Testis (tissue), 3 donors: Measurements from ENCODE around the gene MEF2C. TPM values are rescaled to one million over a fixed set of nuclear protein-coding genes. Genes with fewer than 3 reads are reported as not detected.

ENCODE experiments used
- DNase-seq: peaks from one replicate; pipeline ENCODE4 v3.0.0-alpha.2; 2019
- H3K27ac ChIP-seq, 2 donors: fragments of 200-600 bp; sonication (generic); one replicate each; pipeline ENCODE4 v1.5.1; 2019
- H3K27me3 ChIP-seq: fragments of 200-600 bp; sonication (generic); one replicate; pipeline ENCODE4 v1.5.1; 2019
- H3K36me3 ChIP-seq: fragments of 200-600 bp; sonication (generic); one replicate; pipeline ENCODE4 v1.5.1; 2017; ENCODE audit warnings: low read depth; ENCODE audit errors: missing control alignments
- H3K4me1 ChIP-seq: fragments of 200-600 bp; sonication (generic); one replicate; pipeline ENCODE4 v1.5.1; 2019
- H3K4me3 ChIP-seq, 2 donors: fragments of 200-600 bp; sonication (generic); one replicate each; pipeline ENCODE4 v1.5.1; 2017 to 2019
- H3K9me3 ChIP-seq: fragments of 200-600 bp; sonication (generic); one replicate; pipeline ENCODE4 v1.5.1; 2017
- POLR2A ChIP-seq: fragments of 450-650 bp; IDR thresholded peaks from one replicate; pipeline ENCODE4 v1.6.1; 2017; ENCODE audit warnings: antibody characterized with exemption, mild to moderate bottlenecking, moderate library complexity
- WGBS, 2 donors: methylation state at CpG; one replicate each; pipeline ENCODE4 v1.1.5; 2018; 5-methylcytosine and 5-hydroxymethylcytosine counted together
- intact Hi-C: fragments of 100-400 bp; cut with DNase I; formaldehyde crosslinking; loops from one replicate; pipeline ENCODE4 v1.15.1; 2023; ENCODE audit warnings: low total_unique reads
- polyA plus RNA-seq: library from polyadenylated mRNA; stranded (reverse); fragments of 350-450 nt; fragmentation: Illumina TruSeq; extraction: RNeasy Lipid Tissue Mini Kit (QIAGEN cat#74804); gene quantifications from one replicate; pipeline ENCODE4 v1.2.3, GENCODE V29; 2014; ENCODE audit warnings: low read depth, low replicate concordance; ENCODE audit not compliant: insufficient read depth
- total RNA-seq, 2 donors: library from RNA; depleted of rRNA; stranded (reverse); fragments of >200 nt; gene quantifications; one replicate each; pipeline ENCODE4 v1.2.3, GENCODE V29; 2016
- TF ChIP-seq, protein P1 (sequence below), 3 experiments: fragments of 450-650 bp in 2 of 3; fragments of 200-600 bp in 1 of 3; sonication (generic) in 1 of 3; IDR thresholded peaks; one replicate each; pipeline ENCODE4 v1.5.1; 2016 to 2019; ENCODE audit warnings: antibody characterized with exemption in 3 of 3, mild to moderate bottlenecking in 2 of 3, moderate library complexity in 1 of 3

Gene MEF2C
- total and polyA plus RNA-seq, 3 donors from 2014 or later, result 18.3 to 53.1 (median 19.9) TPM

DNA sequence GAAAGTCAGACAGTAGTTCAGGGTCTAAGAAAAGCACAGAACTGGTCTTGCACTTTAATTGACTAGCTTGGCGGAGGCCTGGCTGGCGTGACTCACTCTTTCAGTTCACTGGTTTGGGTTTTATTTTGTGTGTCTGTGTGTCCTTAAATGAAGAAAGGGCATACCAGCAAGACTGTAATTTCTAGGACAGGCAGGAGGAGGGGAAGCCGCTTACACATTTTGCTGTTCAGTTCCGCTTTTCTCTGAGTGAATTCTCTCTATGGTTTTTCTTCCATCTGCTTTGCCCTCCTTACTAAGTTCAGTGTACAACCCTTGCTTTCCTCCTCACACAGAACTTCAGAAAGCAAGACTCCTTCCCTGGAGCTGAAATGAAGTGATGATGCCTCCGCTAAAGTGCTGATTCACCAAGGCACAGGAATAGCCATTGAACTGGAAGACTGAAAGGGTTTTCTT is 150.8 kb downstream of the MEF2C start:
- intact Hi-C loops, result loop anchor here (10.0 kb wide), 1 partner anchor 153 kb away; the partner anchor contains the start of gene MEF2C
- H3K4me1 ChIP-seq, result peaks cover 8% of the 10 kb centered on the region
- H3K9me3 ChIP-seq, result no peaks in the 10 kb centered on the region
- H3K36me3 ChIP-seq, result no peaks in the 10 kb centered on the region
- no peak overlapping the region for H3K4me3 ChIP-seq
- DNase-seq, result no peak
- TF ChIP-seq POLR2A, result no peak
- TF ChIP-seq, protein P1, sequence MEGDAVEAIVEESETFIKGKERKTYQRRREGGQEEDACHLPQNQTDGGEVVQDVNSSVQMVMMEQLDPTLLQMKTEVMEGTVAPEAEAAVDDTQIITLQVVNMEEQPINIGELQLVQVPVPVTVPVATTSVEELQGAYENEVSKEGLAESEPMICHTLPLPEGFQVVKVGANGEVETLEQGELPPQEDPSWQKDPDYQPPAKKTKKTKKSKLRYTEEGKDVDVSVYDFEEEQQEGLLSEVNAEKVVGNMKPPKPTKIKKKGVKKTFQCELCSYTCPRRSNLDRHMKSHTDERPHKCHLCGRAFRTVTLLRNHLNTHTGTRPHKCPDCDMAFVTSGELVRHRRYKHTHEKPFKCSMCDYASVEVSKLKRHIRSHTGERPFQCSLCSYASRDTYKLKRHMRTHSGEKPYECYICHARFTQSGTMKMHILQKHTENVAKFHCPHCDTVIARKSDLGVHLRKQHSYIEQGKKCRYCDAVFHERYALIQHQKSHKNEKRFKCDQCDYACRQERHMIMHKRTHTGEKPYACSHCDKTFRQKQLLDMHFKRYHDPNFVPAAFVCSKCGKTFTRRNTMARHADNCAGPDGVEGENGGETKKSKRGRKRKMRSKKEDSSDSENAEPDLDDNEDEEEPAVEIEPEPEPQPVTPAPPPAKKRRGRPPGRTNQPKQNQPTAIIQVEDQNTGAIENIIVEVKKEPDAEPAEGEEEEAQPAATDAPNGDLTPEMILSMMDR (IDR thresholded peaks at IDR 0.05), result no peak
- no peaks in the 10 kb centered on the region for H3K27me3 ChIP-seq
- peak overlapping the region in 1 of 2 donors; percentile 32 for H3K27ac ChIP-seq
- WGBS, 2 donors, result 79 to 87% methylated on average over 5 of the region's 5 CpGs

DNA sequence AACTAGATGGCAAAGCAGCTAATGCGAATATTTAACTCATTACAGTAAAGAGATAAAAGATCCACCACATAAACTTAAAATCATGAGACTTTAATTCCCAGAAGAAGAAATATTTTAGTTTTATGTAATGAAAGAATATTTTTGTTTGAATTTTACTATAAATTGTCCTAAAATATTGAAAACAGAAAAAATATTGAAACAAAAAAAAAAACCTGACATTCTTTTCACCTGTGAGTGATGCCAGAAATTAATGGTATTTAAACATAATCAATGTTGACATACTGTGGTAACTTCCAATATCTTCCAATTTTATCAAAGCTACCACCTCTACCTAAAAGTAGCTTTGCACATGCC is 153.2 kb downstream of the MEF2C start:
- Histone ChIP-seq H3K36me3 (no peaks in the 10 kb centered on the region), H3K4me1 (peaks cover 8% of the 10 kb centered on the region), H3K4me3 (no peak overlapping the region), H3K9me3 (no peaks in the 10 kb centered on the region), H3K27me3 (no peaks in the 10 kb centered on the region), H3K27ac (peak overlapping the region in 1 of 2 donors; percentile 55)
- DNase-seq, result no peak
- WGBS, 2 donors, result 22 to 41% methylated on average over 1 of the region's 1 CpG
- intact Hi-C loops, result loop anchor here (10.0 kb wide), 3 partner anchors 155 to 1535 kb away; partner anchors contain the start of gene MEF2C
- TF ChIP-seq POLR2A, result no peak
- TF ChIP-seq, protein P1 (IDR thresholded peaks at IDR 0.05), result no peak

DNA sequence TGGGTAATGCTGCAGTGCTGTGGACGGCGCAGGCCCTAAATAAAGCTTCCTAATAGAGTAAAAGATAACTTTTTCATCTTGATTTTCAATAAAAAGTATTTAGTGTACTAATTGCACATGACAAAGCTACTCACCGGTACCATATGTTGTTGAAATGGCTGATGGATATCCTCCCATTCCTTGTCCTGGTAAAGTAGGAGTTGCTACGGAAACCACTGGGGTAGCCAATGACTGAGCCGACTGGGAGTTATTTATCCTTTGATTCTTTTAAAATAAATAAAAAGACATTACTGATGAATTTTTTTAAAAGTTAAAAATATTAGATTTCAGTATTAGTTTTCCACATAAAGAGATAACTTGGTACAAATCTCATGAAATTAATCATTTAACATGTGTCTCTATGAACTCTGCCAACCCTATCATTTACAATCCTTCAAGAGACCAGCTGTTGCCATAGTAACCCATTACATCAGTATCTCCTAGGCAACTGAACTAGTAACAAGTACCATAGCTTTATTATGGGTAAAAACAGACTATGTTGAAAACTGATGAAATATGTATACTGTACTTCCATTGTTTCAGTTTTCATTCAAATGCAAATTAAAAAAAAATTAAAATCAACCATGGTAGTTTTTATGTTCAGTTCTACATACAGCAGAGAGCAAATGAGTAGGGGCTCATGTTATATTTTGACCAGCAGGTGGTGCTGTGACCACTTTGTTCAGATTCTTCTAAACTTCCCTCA is 153.7 kb downstream of the MEF2C start:
- H3K4me3 ChIP-seq, result no peak overlapping the region

DNA sequence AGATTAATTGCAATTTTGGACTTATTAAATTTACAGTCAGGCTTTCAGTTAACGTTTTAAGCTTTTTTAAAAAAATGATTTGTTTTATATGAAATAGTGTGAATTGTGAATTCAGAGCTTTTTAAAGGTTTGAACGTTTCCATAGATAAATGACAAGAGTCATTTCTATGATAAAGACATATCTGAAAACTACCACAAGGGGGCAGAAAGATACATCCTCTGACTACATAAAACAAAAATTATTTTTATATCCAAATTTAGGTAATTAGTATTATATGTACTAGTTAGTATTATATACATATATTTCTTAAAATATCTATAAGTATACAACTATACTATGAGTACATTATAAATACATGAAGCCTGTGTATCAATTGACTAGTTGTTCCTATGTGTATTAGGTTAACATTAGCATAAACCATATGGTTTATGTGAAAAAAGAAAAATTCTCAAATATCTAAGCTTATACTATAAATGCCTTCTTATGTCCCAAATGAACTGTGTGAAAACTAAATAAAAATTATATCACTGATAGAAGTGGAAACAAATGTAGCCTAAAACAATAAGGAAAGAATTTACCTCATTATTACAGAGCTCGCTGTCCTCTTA is 155.2 kb downstream of the MEF2C start:
- TF ChIP-seq POLR2A, result no peak
- TF ChIP-seq, protein P1 (IDR thresholded peaks at IDR 0.05), result peak; percentile 15 to 78 (median 35)
- Histone ChIP-seq H3K9me3 (no peaks in the 10 kb centered on the region), H3K36me3 (no peaks in the 10 kb centered on the region), H3K4me1 (peaks cover 8% of the 10 kb centered on the region), H3K27ac (no peak overlapping the region), H3K4me3 (no peak overlapping the region), H3K27me3 (no peaks in the 10 kb centered on the region)
- no peak for DNase-seq
- WGBS, 2 donors, result 50% methylated on average over 3 of the region's 3 CpGs
- intact Hi-C loops, result loop anchor here (10.0 kb wide), 2 partner anchors 1457 to 1537 kb away; no protein-coding TSS in a partner anchor

More for the DNA sequence above, 153.7 kb downstream of the MEF2C start:
- H3K4me1 ChIP-seq, result peaks cover 8% of the 10 kb centered on the region
- no peaks in the 10 kb centered on the region for H3K36me3 ChIP-seq
- H3K27me3 ChIP-seq, result no peaks in the 10 kb centered on the region
- no peak overlapping the region for H3K27ac ChIP-seq
- peak; percentile 87 for DNase-seq
- 81 to 83% methylated on average over 5 of the region's 5 CpGs for WGBS, 2 donors
- TF ChIP-seq POLR2A, result no peak
- TF ChIP-seq, protein P1 (IDR thresholded peaks at IDR 0.05), result peak; percentile 83 to 86 (median 86)
- H3K9me3 ChIP-seq, result no peaks in the 10 kb centered on the region
- intact Hi-C loops, result loop anchor here (10.0 kb wide), 2 partner anchors 1456 to 1536 kb away; no protein-coding TSS in a partner anchor
